Tibial artery (tissue), 4 donors: ENCODE measurements around the gene NCEH1.
A peak's percentile ranks its signal among the peaks of the same experiment; 100 is the strongest.

Experiments used
- DNase-seq, 2 donors: peaks; one replicate each; pipeline ENCODE4 v3.0.0-alpha.2; 2019
- H3K27ac ChIP-seq, 2 donors: fragments of 200-600 bp; sonication (generic) in 1 of 2; 1 replicate in 1 of 2; 2 replicates in 1 of 2; pipeline ENCODE4 v1.5.1; 2018 to 2019; ENCODE audit warnings: mild to moderate bottlenecking in 1 of 2
- H3K27me3 ChIP-seq, 2 donors: fragments of 200-600 bp; sonication (generic) in 1 of 2; one replicate each; pipeline versions ENCODE4 v1.5.1 to v1.6.0; 2016 to 2019
- H3K36me3 ChIP-seq, 3 donors: fragments of 200-600 bp; sonication (generic) in 2 of 3; one replicate each; pipeline ENCODE4 v1.5.1; 2016 to 2019; ENCODE audit warnings: mild to moderate bottlenecking in 2 of 3
- H3K4me1 ChIP-seq, 4 donors: fragments of 200-600 bp; sonication (generic) in 2 of 4; 1 replicate in 3 of 4; 2 replicates in 1 of 4; pipeline ENCODE4 v1.5.1; 2016 to 2019
- H3K4me3 ChIP-seq, 2 donors: fragments of 200-600 bp; sonication (generic) in 1 of 2; 1 replicate in 1 of 2; 2 replicates in 1 of 2; pipeline ENCODE4 v1.5.1; 2018 to 2019; ENCODE audit warnings: mild to moderate bottlenecking in 2 of 2
- H3K9me3 ChIP-seq, 3 donors: fragments of 200-600 bp; sonication (generic) in 1 of 3; one replicate each; pipeline ENCODE4 v1.5.1; 2016 to 2019
- intact Hi-C: fragments of 100-400 bp; cut with DNase I; formaldehyde crosslinking; loops from one replicate; pipeline ENCODE4 v1.15.0; 2023; ENCODE audit warnings: low total_unique reads
- TF ChIP-seq, protein P1 (sequence below), 2 experiments: fragments of 200-600 bp in 1 of 2; fragments of 450-650 bp in 1 of 2; IDR thresholded peaks; one replicate each; pipeline ENCODE4 v1.5.1; 2017 to 2019; ENCODE audit warnings: antibody characterized with exemption in 2 of 2, mild to moderate bottlenecking in 1 of 2, moderate library complexity in 1 of 2

Gene NCEH1

DNA sequence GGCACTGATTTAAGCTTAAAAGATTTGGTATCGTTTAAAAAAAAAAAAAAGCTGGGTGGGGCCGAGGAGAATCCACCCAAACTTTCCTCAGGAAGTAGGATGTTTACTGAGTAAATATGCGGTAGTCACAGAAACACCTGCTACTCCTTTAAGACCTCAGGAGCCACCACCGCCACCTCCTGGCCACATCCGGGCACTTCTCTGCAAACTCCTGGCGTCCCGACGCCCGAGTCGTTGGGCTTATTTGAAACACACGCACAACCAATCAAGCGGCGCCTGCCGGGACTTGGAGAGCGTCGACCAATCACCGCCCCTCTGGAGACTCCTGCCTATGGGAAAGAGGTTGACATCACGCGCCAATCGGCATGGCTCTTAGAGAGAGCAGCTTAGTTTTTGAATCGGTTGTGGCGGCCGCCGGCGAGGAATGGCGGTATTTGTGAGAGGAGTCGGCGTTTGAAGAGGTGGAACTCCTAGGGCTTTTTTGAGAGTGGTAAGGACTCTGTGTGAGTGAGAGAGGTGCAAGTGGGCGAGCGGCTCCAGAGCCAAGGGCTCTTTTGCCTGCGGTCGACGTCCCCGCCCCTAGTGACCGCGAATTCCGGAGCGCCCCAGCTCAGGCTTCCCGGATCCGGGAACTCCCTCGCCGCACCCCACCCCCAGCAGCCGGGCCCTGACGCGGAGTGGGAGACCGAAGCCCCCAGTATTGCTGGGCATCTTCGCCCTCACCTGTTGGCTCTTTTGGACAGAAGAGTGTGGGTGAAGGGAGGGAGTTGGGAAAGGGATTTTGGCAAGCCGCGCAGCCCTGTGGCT, 39.7 kb upstream of the NCEH1 start, which contains the start of gene ECT2:
ECT2 (plus strand) TSS at position 359 of the 807 bp plus-strand sequence. CDS start 3,805 bp downstream, outside the sequence.
- Histone ChIP-seq H3K36me3 (no peaks in the 10 kb centered on the region), H3K27ac (peak within 1 kb of the TSS; percentile 76), H3K27me3 (no peaks in the 10 kb centered on the region), H3K4me3 (peak within 1 kb of the TSS; percentile 73 to 84), H3K9me3 (no peaks in the 10 kb centered on the region), H3K4me1 (peaks cover 0 to 18% (median 11%) of the 10 kb centered on the region in 4 donors)
- DNase-seq: peak; percentile 99 to 100
- TF ChIP-seq, protein P1, sequence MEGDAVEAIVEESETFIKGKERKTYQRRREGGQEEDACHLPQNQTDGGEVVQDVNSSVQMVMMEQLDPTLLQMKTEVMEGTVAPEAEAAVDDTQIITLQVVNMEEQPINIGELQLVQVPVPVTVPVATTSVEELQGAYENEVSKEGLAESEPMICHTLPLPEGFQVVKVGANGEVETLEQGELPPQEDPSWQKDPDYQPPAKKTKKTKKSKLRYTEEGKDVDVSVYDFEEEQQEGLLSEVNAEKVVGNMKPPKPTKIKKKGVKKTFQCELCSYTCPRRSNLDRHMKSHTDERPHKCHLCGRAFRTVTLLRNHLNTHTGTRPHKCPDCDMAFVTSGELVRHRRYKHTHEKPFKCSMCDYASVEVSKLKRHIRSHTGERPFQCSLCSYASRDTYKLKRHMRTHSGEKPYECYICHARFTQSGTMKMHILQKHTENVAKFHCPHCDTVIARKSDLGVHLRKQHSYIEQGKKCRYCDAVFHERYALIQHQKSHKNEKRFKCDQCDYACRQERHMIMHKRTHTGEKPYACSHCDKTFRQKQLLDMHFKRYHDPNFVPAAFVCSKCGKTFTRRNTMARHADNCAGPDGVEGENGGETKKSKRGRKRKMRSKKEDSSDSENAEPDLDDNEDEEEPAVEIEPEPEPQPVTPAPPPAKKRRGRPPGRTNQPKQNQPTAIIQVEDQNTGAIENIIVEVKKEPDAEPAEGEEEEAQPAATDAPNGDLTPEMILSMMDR (IDR thresholded peaks at IDR 0.05): peak; percentile 62 to 72
- intact Hi-C loops: no loop called here

DNA sequence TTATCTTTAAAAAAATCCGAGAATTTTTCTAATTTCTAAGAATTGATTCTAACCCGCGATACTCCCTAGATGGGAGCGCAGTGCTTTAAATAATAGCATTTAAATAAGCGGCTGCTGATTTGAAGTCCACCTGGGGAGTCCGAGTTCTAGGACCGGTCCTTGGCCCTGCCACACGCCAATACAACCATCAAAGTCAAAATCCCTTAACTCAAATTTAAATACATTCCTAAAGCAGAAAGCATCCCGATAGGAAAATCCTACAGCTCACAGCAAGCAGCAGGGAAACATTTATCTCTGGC, 39.2 kb upstream of the NCEH1 start:
- Histone ChIP-seq H3K9me3 (no peaks in the 10 kb centered on the region), H3K36me3 (no peaks in the 10 kb centered on the region), H3K4me1 (peaks cover 0 to 18% (median 11%) of the 10 kb centered on the region in 4 donors), H3K27me3 (no peaks in the 10 kb centered on the region), H3K4me3 (peak overlapping the region; percentile 73 to 84), H3K27ac (peak overlapping the region; percentile 76)
- intact Hi-C loops: no loop called here
- DNase-seq: no peak
- TF ChIP-seq, protein P1 (IDR thresholded peaks at IDR 0.05): no peak

DNA sequence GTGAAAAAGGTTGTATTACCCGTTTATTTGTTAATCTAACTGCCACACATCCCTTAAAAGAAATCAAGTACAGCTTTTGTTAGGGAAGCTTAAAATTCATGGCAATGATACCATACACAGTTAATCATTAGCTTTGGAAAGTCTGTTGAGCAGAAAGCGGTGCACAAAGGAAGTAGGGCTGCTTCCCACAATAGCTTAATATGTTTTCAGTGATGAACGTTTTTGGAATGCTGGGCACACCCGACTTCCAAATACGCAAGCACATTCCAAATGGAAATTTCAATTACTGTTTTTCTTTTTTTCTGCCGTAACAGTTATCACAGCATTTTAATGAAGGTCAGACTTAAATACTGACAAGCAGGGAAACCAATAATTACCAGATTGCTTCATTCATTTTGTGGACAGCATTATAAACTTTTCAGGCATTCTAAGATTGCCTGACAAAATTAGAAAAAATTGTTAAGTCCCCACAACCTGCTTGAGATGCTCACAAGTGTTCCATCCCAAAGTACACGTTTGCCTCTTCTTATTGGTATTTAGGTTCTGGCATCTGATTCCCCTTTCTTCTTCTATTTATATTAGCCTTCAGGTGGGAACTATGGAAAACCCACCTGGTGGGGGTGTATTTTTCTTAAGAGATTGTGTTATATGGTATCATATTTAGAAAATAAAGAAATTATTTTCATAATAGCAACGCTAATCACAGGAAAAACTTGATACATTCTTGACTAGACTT, 38.5 kb upstream of the NCEH1 start:
- H3K27me3 ChIP-seq: no peaks in the 10 kb centered on the region
- no peaks in the 10 kb centered on the region for H3K36me3 ChIP-seq
- H3K4me3 ChIP-seq: peak overlapping the region; percentile 73 to 84
- TF ChIP-seq, protein P1 (IDR thresholded peaks at IDR 0.05): no peak
- H3K27ac ChIP-seq: peak overlapping the region; percentile 76
- H3K4me1 ChIP-seq: peaks cover 0 to 18% (median 11%) of the 10 kb centered on the region in 4 donors
- intact Hi-C loops: no loop called here
- DNase-seq: no peak
- no peaks in the 10 kb centered on the region for H3K9me3 ChIP-seq

DNA sequence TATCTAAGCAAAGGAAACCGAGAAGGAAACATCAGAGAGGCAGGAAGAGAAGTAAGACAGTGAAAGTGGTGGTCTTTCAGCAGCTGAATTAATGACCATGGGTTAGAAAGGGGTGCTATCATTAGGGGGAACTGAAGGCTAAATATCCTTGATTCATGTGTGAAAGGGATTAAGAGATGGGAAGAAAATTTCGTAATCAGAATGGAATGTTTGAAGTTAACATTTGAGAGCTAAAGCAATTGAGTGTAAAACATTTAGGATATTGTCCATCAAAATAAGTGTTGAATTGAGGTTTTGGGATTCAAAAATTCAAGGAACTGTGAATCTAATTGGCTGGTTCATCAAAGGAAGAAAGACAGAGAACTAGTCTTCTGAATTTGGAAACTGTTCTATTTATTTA, 35.6 kb upstream of the NCEH1 start:
- TF ChIP-seq, protein P1 (IDR thresholded peaks at IDR 0.05): no peak
- H3K4me1 ChIP-seq: peaks cover 0 to 18% (median 11%) of the 10 kb centered on the region in 4 donors
- no peak for DNase-seq
- H3K4me3 ChIP-seq: no peak overlapping the region
- H3K27me3 ChIP-seq: no peaks in the 10 kb centered on the region
- intact Hi-C loops: no loop called here
- H3K9me3 ChIP-seq: no peaks in the 10 kb centered on the region
- H3K36me3 ChIP-seq: no peaks in the 10 kb centered on the region
- no peak overlapping the region for H3K27ac ChIP-seq

GRCh38 chr3:172739462-172739861, 28.6 kb upstream of the NCEH1 start:
- no peak overlapping the region for H3K4me3 ChIP-seq
- intact Hi-C loops: no loop called here
- no peaks in the 10 kb centered on the region for H3K36me3 ChIP-seq
- no peaks in the 10 kb centered on the region for H3K4me1 ChIP-seq
- no peaks in the 10 kb centered on the region for H3K27me3 ChIP-seq
- H3K9me3 ChIP-seq: no peaks in the 10 kb centered on the region
- H3K27ac ChIP-seq: no peak overlapping the region
- TF ChIP-seq, protein P1 (IDR thresholded peaks at IDR 0.05): no peak
- DNase-seq: no peak
